Neural progenitor cell (in vitro differentiated cells): ENCODE data around the gene MEST.
"Not testable (repeated sequence)": the region's sequence is repeated elsewhere in the genome, so short reads cannot be mapped to it uniquely, and the experiment has no call there.

ENCODE experiments used
- EZH2 ChIP-seq: fragments of 200-600 bp; sonication (generic); IDR thresholded peaks from 2 replicates; pipeline ENCODE4 v1.6.1; 2017; ENCODE audit warnings: antibody characterized with exemption, mild to moderate bottlenecking, moderate library complexity
- EZH2phosphoT487 ChIP-seq: fragments of 200-600 bp; sonication (generic); IDR thresholded peaks from 2 replicates; pipeline ENCODE4 v1.6.1; 2017; ENCODE audit warnings: antibody characterized with exemption
- TF ChIP-seq, protein P1 (sequence below): fragments of 200-600 bp; sonication (generic); IDR thresholded peaks from 2 replicates; pipeline ENCODE4 v1.5.1; 2017; ENCODE audit warnings: antibody characterized with exemption, mild to moderate bottlenecking

DNA sequence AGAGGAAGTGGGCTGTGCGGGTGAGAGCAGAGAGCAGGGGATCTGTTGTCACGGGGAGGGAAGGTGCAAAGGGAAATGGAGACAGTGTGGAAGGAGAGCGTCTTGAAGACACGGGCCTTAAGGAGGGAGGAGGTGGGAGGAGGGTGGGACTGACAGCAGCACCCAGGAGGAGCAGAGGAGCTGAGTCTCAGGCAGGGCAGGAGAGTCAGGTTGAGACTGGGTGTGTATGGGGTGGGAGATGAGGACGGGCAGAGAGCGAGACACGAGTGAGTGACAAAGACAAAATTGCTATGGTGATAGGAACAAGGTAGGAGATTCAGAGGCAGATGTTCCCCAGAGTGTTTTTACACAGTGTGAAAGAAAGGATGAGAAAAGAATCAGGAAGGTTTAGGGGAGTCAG lies 49.4 kb downstream of the MEST start:
- TF ChIP-seq, protein P1, sequence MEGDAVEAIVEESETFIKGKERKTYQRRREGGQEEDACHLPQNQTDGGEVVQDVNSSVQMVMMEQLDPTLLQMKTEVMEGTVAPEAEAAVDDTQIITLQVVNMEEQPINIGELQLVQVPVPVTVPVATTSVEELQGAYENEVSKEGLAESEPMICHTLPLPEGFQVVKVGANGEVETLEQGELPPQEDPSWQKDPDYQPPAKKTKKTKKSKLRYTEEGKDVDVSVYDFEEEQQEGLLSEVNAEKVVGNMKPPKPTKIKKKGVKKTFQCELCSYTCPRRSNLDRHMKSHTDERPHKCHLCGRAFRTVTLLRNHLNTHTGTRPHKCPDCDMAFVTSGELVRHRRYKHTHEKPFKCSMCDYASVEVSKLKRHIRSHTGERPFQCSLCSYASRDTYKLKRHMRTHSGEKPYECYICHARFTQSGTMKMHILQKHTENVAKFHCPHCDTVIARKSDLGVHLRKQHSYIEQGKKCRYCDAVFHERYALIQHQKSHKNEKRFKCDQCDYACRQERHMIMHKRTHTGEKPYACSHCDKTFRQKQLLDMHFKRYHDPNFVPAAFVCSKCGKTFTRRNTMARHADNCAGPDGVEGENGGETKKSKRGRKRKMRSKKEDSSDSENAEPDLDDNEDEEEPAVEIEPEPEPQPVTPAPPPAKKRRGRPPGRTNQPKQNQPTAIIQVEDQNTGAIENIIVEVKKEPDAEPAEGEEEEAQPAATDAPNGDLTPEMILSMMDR: not testable (repeated sequence)
- not testable (repeated sequence) for TF ChIP-seq EZH2, EZH2phosphoT487
